ENCODE data around the gene PARD3. TPM values are rescaled to one million over a fixed set of nuclear protein-coding genes. Genes with fewer than 3 reads are reported as not detected.

The PARD3 gene
- total RNA-seq, 4 donors from 2014 or later = 27.3 to 65.3 (median 55.6) TPM

DNA sequence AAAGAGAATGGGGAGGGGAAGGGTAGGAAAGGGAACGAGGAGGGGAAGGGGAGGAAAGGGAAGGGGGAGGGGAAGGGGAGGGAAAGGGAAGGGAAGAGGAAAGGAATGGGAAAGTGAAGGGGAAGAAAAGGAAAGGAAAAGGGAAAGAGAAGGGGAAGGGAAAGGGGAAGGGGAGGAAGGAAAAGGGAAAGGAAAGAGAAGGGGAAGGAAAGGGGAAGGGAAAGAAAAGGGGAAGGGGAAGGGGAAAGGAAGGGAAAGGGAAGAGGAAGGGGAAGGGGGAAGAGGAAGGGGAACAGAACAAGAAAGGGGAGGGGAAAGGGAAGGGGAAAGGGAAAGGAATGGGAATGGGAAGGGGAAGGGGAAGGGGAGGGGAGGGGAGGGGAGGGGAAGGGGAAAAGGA, 352.1 kb downstream of the PARD3 start:
- intact Hi-C loops (cut with DNase I; ENCODE audit: low total_unique reads) (no loop called here), in situ Hi-C loops (cut with MboI; ENCODE audit: low pct_ligation_motif_present in 1 of 4, low pct_unique_long_range_greater_than_20kb in 1 of 4, low sequenced_read_pairs in 3 of 4) (no loop called here)
- no peak for DNase-seq
- H3K4me1 ChIP-seq = no peaks in the 10 kb centered on the region
- no peak overlapping the region for H3K4me3 ChIP-seq
- H3K36me3 ChIP-seq = no peaks in the 10 kb centered on the region
- H3K27me3 ChIP-seq = no peaks in the 10 kb centered on the region
- WGBS, 2 donors (ENCODE audit: low coverage in 1 of 2) = 82 to 100% methylated on average over 1 of the region's 1 CpG
- no peaks in the 10 kb centered on the region for H3K9me3 ChIP-seq
- H3K27ac ChIP-seq = no peak overlapping the region
- TF ChIP-seq POLR2A (IDR thresholded peaks at IDR 0.05) (no peak), POLR2AphosphoS5 (IDR thresholded peaks at IDR 0.05) (no peak), EP300 (IDR thresholded peaks at IDR 0.05; ENCODE audit: low read depth) (no peak)
- TF ChIP-seq, protein P1, sequence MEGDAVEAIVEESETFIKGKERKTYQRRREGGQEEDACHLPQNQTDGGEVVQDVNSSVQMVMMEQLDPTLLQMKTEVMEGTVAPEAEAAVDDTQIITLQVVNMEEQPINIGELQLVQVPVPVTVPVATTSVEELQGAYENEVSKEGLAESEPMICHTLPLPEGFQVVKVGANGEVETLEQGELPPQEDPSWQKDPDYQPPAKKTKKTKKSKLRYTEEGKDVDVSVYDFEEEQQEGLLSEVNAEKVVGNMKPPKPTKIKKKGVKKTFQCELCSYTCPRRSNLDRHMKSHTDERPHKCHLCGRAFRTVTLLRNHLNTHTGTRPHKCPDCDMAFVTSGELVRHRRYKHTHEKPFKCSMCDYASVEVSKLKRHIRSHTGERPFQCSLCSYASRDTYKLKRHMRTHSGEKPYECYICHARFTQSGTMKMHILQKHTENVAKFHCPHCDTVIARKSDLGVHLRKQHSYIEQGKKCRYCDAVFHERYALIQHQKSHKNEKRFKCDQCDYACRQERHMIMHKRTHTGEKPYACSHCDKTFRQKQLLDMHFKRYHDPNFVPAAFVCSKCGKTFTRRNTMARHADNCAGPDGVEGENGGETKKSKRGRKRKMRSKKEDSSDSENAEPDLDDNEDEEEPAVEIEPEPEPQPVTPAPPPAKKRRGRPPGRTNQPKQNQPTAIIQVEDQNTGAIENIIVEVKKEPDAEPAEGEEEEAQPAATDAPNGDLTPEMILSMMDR (IDR thresholded peaks at IDR 0.05) = no peak

DNA sequence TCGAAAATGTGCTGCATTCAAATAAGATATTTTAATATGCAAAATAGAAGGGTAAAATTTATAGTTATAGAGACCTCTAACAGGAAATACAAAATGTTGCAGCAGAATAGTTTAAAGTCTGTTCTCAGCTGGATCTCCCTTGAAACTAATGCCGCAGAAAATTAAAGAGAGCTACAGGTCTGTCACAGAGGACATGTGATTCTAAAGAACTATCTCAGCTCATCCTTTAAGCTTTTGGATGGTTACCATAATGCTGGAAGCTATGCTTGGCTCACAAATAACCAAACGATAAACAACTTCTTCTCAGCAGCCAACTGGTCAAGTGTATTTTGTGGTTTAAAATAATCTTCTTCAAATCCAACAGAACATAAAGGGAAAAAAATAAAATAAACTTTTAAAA, 353.0 kb downstream of the PARD3 start:
- 61 to 69% methylated on average over 3 of the region's 3 CpGs for WGBS, 2 donors (ENCODE audit: low coverage in 1 of 2)
- intact Hi-C loops (cut with DNase I; ENCODE audit: low total_unique reads) = no loop called here
- in situ Hi-C loops (cut with MboI; ENCODE audit: low pct_ligation_motif_present in 1 of 4, low pct_unique_long_range_greater_than_20kb in 1 of 4, low sequenced_read_pairs in 3 of 4) = no loop called here
- Histone ChIP-seq H3K9me3 (no peaks in the 10 kb centered on the region), H3K4me1 (no peaks in the 10 kb centered on the region), H3K36me3 (no peaks in the 10 kb centered on the region), H3K4me3 (no peak overlapping the region), H3K27me3 (no peaks in the 10 kb centered on the region), H3K27ac (no peak overlapping the region)
- TF ChIP-seq POLR2A (IDR thresholded peaks at IDR 0.05) (no peak), POLR2AphosphoS5 (IDR thresholded peaks at IDR 0.05) (no peak), EP300 (IDR thresholded peaks at IDR 0.05; ENCODE audit: low read depth) (no peak)
- TF ChIP-seq, protein P1 (IDR thresholded peaks at IDR 0.05) = no peak
- no peak for DNase-seq

DNA sequence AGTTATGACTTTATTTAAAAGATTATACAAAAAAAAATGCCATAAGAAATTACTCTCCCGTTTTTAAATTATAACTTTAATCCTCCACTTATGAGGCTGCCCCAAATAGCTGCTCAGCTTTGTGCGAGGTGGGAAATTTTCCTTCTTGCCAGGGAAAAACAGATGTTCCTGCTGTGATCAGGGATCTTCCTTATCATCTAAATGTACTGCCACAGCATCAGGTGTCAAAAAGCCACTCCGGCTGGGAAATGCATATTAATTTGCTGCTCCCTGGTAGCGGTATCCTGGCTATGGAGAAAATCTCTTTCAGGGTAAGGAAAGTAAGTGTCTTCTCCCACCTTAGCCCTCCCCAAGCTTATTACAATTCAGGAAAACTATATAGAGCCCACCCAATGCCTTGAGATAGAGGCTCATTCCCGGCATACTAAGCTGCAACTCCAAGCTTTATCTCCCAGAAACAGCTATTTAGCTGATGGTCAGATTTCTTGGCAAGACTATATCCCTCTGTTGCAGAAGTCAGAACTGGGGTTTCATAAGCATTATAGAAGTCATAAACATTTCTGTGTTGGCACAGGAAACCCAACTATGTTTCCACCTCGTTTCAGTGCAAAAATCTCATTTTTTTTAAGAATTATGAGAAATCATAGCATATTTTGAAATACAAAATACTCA, 360.4 kb downstream of the PARD3 start:
- no peaks in the 10 kb centered on the region for H3K4me1 ChIP-seq
- no peak for DNase-seq
- no peak overlapping the region for H3K27ac ChIP-seq
- in situ Hi-C loops (cut with MboI; ENCODE audit: low pct_ligation_motif_present in 1 of 4, low pct_unique_long_range_greater_than_20kb in 1 of 4, low sequenced_read_pairs in 3 of 4) = no loop called here
- H3K9me3 ChIP-seq = no peaks in the 10 kb centered on the region
- TF ChIP-seq POLR2A (IDR thresholded peaks at IDR 0.05) (no peak), POLR2AphosphoS5 (IDR thresholded peaks at IDR 0.05) (no peak)
- intact Hi-C loops (cut with DNase I; ENCODE audit: low total_unique reads) = no loop called here
- no peak overlapping the region for H3K4me3 ChIP-seq
- H3K36me3 ChIP-seq = no peaks in the 10 kb centered on the region
- no peaks in the 10 kb centered on the region for H3K27me3 ChIP-seq
- 80 to 84% methylated on average over 5 to 6 of the region's 6 CpGs for WGBS, 2 donors (ENCODE audit: low coverage in 1 of 2)

DNA sequence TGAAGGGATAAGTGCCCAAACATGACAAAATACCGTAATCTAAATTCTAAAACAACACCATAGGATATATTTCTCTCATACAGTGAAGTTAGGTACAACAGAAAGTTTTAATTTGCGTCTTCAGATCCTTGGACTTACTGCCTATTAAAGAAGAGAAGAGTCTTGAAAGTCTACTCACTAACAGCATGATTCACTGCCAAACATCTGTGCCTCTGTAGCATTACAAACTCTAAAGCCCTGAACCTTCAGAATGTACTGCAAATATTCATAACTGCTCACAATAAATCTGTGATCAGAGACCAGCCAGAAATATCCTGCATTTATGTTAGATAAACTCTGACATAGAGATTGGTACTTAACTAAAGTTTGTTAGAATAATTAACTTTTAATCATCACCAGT, 365.3 kb downstream of the PARD3 start:
- Histone ChIP-seq H3K27ac (no peak overlapping the region), H3K4me1 (peaks cover 0 to 13% (median 8%) of the 10 kb centered on the region in 4 donors), H3K4me3 (no peak overlapping the region), H3K9me3 (no peaks in the 10 kb centered on the region), H3K27me3 (no peaks in the 10 kb centered on the region), H3K36me3 (no peaks in the 10 kb centered on the region)
- in situ Hi-C loops (cut with MboI; ENCODE audit: low pct_ligation_motif_present in 1 of 4, low pct_unique_long_range_greater_than_20kb in 1 of 4, low sequenced_read_pairs in 3 of 4) = no loop called here
- intact Hi-C loops (cut with DNase I; ENCODE audit: low total_unique reads) = no loop called here
- no peak for DNase-seq
- TF ChIP-seq POLR2AphosphoS5 (IDR thresholded peaks at IDR 0.05) = no peak
- no peak for TF ChIP-seq EP300 (IDR thresholded peaks at IDR 0.05; ENCODE audit: low read depth)
- no peak for TF ChIP-seq POLR2A (IDR thresholded peaks at IDR 0.05)
- TF ChIP-seq, protein P1 (IDR thresholded peaks at IDR 0.05) = no peak
- 86 to 87% methylated on average over 2 of the region's 2 CpGs for WGBS, 2 donors (ENCODE audit: low coverage in 1 of 2)

DNA sequence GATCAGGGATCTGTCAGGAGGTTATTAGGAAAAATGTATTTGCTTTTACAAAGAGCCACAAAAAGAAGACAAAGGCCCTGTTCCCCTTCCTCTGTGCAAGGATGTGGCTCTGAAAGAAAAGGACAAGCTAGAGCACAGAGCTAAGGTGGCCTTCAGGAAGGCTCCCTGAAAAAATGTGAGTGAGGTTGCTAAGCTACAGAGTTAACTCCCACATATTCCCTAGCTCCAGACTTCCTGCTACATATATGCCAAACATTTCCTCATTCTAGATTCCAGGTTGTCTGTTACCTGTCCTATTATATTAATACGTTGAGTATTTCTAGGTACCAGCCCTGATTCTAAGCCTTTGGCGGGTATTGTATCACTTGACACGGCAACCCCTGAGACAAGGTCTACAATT, 369.0 kb downstream of the PARD3 start:
- no peaks in the 10 kb centered on the region for H3K36me3 ChIP-seq
- in situ Hi-C loops (cut with MboI; ENCODE audit: low pct_ligation_motif_present in 1 of 4, low pct_unique_long_range_greater_than_20kb in 1 of 4, low sequenced_read_pairs in 3 of 4) = no loop called here
- TF ChIP-seq, protein P1 (IDR thresholded peaks at IDR 0.05) = no peak
- TF ChIP-seq POLR2AphosphoS5 (IDR thresholded peaks at IDR 0.05) (no peak), EP300 (IDR thresholded peaks at IDR 0.05; ENCODE audit: low read depth) (no peak), POLR2A (IDR thresholded peaks at IDR 0.05) (no peak)
- H3K4me3 ChIP-seq = no peak overlapping the region
- no peaks in the 10 kb centered on the region for H3K9me3 ChIP-seq
- intact Hi-C loops (cut with DNase I; ENCODE audit: low total_unique reads) = no loop called here
- WGBS, 2 donors (ENCODE audit: low coverage in 1 of 2) = 75% methylated on average over 3 of the region's 3 CpGs; no CpG with 5 or more reads in 1 of the 2 donors
- H3K4me1 ChIP-seq = peaks cover 0 to 13% (median 8%) of the 10 kb centered on the region in 4 donors
- no peak overlapping the region for H3K27ac ChIP-seq
- DNase-seq = no peak
- no peaks in the 10 kb centered on the region for H3K27me3 ChIP-seq
